HFFc6 (cell line): ENCODE results near the gene SP140. TPM values are rescaled to one million over a fixed set of nuclear protein-coding genes. Genes with fewer than 3 reads are reported as not detected.
A peak's percentile ranks its signal among the peaks of the same experiment; 100 is the strongest.
"Not testable (repeated sequence)": the region's sequence is repeated elsewhere in the genome, so short reads cannot be mapped to it uniquely, and the experiment has no call there.

Experiments used
- DNase-seq: peaks from one replicate; pipeline ENCODE4 v3.0.0-alpha.2; 2018
- H3K27ac Mint-ChIP-seq: 2 replicates; pipeline ENCODE4 v1.8.0; 2020; ENCODE audit warnings: mild to moderate bottlenecking, mixed read lengths
- H3K27me3 Mint-ChIP-seq: 2 replicates; pipeline ENCODE4 v1.8.0; 2021; ENCODE audit warnings: mild to moderate bottlenecking, moderate library complexity, mixed read lengths; ENCODE audit not compliant: insufficient read depth
- H3K36me3 Mint-ChIP-seq: 2 replicates; pipeline ENCODE4 v1.8.0; 2021; ENCODE audit warnings: low read depth, mixed read lengths
- H3K4me1 Mint-ChIP-seq: 2 replicates; pipeline ENCODE4 v1.8.0; 2020; ENCODE audit warnings: low read depth, mixed read lengths
- H3K4me3 Mint-ChIP-seq: 2 replicates; pipeline ENCODE4 v1.8.0; 2020; ENCODE audit warnings: mild to moderate bottlenecking, moderate library complexity, mixed read lengths
- H3K9me3 Mint-ChIP-seq: 2 replicates; pipeline ENCODE4 v1.8.0; 2020; ENCODE audit warnings: mild to moderate bottlenecking, mixed read lengths
- total RNA-seq, 6 experiments: library from RNA; stranded (reverse); fragmentation: NEBNext Ultra II Directional; extraction: Animal tissue kit (Norgen Biotek cat#: 25700); gene quantifications; 2 replicates in 1 of 6; 3 replicates in 5 of 6; pipeline ENCODE4 v1.2.3, GENCODE V29; 2021
- TF ChIP-seq, protein P1 (sequence below): fragments of 200-600 bp; sonication (generic); IDR thresholded peaks from 2 replicates; pipeline ENCODE4 v1.5.0; 2021; ENCODE audit warnings: antibody characterized with exemption, mild to moderate bottlenecking

Gene SP140
- total RNA-seq, 6 experiments from 2014 or later: 0.12 to 1.6 (median 0.69) TPM

DNA sequence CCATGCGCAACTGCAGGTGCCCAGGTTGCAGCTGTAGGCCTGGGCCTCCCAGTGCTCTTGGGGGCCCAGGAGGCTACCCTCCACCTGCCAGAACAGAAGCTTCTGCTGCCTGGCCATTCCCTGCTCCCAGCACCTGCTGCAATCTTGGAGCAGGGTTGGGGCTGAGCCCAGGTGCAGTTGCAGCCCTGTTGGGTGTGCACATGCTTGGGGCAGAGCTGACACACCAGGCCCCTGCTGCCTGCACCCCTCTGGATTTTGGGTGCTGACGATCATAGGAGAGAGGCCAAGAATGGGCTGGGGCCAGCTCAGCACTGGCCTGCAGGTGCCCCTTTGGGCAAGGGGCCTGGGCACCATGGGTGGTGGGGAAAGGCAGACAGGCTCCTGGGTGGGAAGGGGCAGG, 80.9 kb downstream of the SP140 start:
- Mint-ChIP-seq H3K27ac (no peak overlapping the region), H3K4me3 (no peak overlapping the region), H3K27me3 (peaks cover 7% of the 10 kb centered on the region), H3K9me3 (peaks cover 3% of the 10 kb centered on the region; the same call in 1 of the 2 replicates), H3K36me3 (peaks cover 11% of the 10 kb centered on the region; the same call in 1 of the 2 replicates), H3K4me1 (no peaks in the 10 kb centered on the region)
- DNase-seq: no peak
- TF ChIP-seq, protein P1, sequence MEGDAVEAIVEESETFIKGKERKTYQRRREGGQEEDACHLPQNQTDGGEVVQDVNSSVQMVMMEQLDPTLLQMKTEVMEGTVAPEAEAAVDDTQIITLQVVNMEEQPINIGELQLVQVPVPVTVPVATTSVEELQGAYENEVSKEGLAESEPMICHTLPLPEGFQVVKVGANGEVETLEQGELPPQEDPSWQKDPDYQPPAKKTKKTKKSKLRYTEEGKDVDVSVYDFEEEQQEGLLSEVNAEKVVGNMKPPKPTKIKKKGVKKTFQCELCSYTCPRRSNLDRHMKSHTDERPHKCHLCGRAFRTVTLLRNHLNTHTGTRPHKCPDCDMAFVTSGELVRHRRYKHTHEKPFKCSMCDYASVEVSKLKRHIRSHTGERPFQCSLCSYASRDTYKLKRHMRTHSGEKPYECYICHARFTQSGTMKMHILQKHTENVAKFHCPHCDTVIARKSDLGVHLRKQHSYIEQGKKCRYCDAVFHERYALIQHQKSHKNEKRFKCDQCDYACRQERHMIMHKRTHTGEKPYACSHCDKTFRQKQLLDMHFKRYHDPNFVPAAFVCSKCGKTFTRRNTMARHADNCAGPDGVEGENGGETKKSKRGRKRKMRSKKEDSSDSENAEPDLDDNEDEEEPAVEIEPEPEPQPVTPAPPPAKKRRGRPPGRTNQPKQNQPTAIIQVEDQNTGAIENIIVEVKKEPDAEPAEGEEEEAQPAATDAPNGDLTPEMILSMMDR: no peak

- peaks cover 5% of the 10 kb centered on the region for H3K4me1 Mint-ChIP-seq
- H3K9me3 Mint-ChIP-seq: peaks cover 3% of the 10 kb centered on the region; the same call in 1 of the 2 replicates
- peaks cover 7% of the 10 kb centered on the region for H3K27me3 Mint-ChIP-seq
- TF ChIP-seq, protein P1: no peak
- no peak for DNase-seq
- H3K27ac Mint-ChIP-seq: no peak overlapping the region
- peaks cover 9% of the 10 kb centered on the region; the same call in 1 of the 2 replicates for H3K36me3 Mint-ChIP-seq
- H3K4me3 Mint-ChIP-seq: no peak overlapping the region
These were observed 81.9 kb downstream of the SP140 start for GRCh38 chr2:230307485-230307884.

GRCh38 chr2:230308402-230309000, 83.0 kb downstream of the SP140 start:
- TF ChIP-seq, protein P1: no peak
- peaks cover 7% of the 10 kb centered on the region; the same call in 1 of the 2 replicates for H3K36me3 Mint-ChIP-seq

DNA sequence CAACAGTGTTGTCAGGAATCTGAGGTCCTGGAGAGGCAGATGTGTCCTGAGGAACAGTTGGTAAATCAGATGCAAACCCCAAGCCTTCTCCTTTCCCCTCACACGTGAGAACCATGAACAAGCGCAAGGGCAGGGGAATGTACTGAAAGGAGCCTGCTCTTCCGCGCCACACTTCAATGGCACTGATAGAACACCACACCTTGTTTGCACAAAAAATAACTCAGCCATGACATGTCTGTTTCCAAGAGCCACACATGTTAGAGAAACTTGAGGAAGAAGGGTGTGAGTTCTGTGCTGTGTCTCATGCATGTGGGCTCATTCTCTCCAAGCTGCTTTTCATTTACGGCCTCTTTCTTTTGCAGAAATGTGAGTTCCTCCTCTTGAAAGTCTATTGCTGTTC, 85.3 kb downstream of the SP140 start:
- H3K27me3 Mint-ChIP-seq, H3K4me3 Mint-ChIP-seq, H3K36me3 Mint-ChIP-seq, DNase-seq, H3K27ac Mint-ChIP-seq, H3K9me3 Mint-ChIP-seq: not testable (repeated sequence)
- H3K4me1 Mint-ChIP-seq: peaks cover 14% of the 10 kb centered on the region

More at GRCh38 chr2:230308402-230309000, 83.0 kb downstream of the SP140 start:
- H3K4me3 Mint-ChIP-seq: no peak overlapping the region
- peaks cover 7% of the 10 kb centered on the region for H3K27me3 Mint-ChIP-seq
- H3K4me1 Mint-ChIP-seq: peaks cover 14% of the 10 kb centered on the region
- peaks cover 3% of the 10 kb centered on the region; the same call in 1 of the 2 replicates for H3K9me3 Mint-ChIP-seq
- no peak overlapping the region for H3K27ac Mint-ChIP-seq
- DNase-seq: no peak

- H3K4me1 Mint-ChIP-seq: peaks cover 14% of the 10 kb centered on the region
- H3K36me3 Mint-ChIP-seq, DNase-seq, H3K9me3 Mint-ChIP-seq, H3K27ac Mint-ChIP-seq, H3K4me3 Mint-ChIP-seq, H3K27me3 Mint-ChIP-seq: not testable (repeated sequence)
These were observed 86.1 kb downstream of the SP140 start for GRCh38 chr2:230311634-230312033.

DNA sequence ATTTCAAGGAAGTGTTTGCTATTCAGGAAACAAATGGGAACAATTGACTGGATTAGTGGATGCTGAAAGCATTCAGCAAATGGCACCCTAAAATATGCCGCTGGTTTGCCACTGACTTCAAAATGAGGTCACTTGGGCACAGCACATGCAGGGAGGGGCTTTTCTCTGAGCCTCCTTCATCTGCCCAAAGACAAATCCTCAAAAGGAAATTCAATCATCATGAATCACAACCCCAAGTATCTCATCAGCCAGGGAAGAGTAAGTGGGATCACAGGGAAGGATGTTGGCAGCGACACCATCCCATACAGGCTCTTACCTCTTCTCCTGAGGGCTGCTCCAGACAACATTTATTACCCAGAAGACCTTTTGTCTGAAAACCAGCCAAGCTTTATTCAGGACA, 87.1 kb downstream of the SP140 start:
- TF ChIP-seq, protein P1: no peak

More for the DNA sequence above, 87.1 kb downstream of the SP140 start:
- Mint-ChIP-seq H3K4me3 (no peak overlapping the region; the same call in 1 of the 2 replicates), H3K9me3 (no peaks in the 10 kb centered on the region), H3K4me1 (peaks cover 14% of the 10 kb centered on the region), H3K36me3 (no peaks in the 10 kb centered on the region), H3K27me3 (peaks cover 2% of the 10 kb centered on the region), H3K27ac (no peak overlapping the region)
- peak; percentile 61 for DNase-seq
